Measurements from ENCODE around the gene NAP1L5.

NAP1L5 gene, protein sequence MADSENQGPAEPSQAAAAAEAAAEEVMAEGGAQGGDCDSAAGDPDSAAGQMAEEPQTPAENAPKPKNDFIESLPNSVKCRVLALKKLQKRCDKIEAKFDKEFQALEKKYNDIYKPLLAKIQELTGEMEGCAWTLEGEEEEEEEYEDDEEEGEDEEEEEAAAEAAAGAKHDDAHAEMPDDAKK

DNA sequence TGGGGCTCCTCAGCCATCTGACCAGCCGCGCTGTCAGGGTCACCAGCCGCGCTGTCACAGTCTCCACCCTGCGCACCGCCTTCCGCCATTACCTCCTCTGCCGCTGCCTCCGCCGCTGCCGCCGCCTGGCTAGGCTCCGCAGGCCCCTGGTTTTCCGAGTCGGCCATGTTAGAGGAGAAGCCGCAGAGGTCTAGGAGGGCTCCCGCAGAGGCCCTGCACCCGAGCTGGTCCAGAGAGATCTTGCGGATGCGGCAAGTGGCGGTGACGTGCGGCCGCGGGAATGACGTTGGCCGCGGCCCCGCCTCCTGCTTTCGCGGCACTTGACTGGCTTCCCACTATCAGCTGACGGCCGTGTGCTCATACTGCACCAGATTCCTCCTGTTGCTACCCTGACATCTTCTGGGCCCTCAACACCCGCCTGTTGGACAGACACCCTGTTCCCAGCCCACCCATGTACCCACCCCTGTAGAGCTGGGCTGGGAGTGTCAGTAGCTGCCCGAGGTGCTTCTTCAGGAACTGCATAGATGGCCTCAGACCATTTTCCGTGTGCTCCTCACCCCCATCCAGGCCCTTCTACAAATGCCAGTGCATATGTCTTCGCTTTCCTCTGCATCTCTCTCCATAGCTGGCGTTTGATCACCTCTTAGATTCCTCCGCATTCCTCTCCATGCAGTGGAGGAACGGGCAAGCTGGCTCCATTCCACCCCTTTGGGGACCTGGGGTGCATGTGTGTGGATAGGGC, at the start of gene NAP1L5:
Gene NAP1L5, minus strand, starts transcription at position 242 of the 742 bp plus-strand sequence. Its CDS starts 75 bp downstream, at position 167.
- DNase-seq = no peak

DNA sequence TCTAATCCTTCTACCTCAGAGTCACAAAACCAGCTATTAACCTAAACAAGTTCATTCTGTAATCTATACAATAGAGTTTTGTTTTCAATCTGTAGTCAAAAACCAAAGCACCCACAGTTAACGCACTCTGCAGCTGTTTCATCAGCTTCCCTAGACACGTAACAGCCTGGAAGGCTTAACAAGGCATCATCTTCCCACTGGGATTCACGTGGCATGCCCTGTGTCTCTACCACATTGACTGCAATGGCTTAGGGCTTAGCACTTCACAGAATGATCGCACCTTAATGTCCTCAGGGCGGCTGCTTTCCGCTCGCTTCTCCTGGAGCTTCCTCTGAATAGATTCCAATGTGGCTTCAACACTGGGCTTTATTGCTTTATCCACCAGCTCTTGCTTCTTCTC, 49.7 kb upstream of the NAP1L5 start:
- no peak for DNase-seq

DNA sequence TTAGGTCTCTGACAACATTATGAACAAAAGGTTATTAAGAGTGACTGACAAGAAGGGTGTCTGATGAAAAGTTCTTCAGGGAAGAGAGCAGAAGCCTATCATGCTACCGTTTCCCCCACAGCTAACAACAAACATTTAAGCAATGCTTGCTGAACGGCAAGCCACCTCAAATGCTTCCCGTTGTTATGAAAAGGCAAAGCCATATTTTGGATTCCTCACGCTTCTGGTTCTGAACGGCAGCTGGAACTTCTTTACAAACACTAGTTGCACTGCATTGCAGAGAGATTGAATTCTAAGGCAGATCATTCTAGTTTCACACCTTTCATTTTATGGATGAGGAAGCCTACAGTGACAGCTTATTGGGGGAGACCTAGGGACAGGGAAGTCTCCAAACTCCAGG, 48.6 kb upstream of the NAP1L5 start:
- no peak for DNase-seq

DNA sequence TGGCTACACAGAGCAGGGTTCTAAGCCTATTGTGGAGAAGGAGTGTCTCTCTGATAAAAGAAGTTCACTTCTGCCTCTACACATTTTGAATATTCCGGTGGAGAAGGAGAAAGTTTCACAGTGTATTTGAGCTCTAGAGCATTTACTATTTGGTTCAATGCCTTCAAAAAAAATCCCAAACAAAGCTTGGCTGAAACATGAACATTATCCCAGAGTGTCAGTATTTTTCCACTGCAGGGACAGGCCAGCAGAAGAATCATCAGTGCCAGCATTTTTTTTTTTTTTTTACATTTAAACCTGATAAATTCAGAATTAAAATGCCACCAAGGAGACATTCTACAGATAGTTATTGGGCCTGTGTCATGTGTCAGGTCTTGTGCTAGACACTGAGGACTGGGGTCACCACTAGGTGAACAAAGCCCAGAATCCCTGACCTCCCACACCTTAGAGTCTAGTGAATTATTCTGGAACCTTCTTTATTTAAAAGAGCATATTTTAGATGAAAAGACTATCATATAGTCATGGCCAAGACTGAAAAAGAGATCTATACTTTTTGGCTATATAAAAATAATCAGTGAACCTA, 48.0 kb upstream of the NAP1L5 start:
- no peak for DNase-seq

DNA sequence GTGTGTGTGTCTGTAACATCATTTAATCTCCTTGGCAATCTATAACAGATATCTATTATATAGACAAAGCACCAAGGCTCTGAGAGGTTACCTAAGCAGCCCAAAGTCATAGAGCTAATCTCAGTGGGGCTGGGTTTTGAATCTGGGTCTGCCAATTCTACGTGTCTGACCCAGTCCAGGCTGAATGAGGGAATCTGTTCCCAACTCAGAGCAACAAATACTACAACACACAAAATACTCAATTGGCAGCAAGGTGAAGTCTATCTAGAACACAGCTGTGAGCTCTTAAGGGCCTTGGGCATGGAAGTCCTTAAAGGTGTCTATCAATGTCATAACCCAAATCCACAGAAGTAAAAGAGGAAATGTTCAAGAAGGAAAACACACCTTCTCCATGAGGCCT, 47.5 kb upstream of the NAP1L5 start:
- no peak for DNase-seq

DNA sequence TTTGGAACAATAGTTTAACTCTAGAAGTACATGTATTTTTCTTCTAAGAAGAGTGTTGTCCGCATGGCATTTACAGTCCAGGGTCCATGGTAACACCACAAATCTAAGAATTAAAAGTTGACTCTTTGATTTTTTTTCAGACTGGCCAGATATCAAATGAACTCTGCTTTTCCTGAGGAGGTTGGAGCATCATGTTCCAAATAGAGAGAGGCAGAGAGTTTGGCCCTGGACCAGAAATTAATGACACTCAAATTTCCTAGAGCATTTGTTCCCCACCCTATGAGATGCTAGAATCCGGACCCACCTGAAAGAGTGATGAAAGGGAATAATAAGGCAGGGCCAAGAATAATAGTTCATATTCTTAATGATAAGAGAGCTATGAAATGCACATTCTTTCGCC, 47.0 kb upstream of the NAP1L5 start:
- peak; percentile 70 for DNase-seq

DNA sequence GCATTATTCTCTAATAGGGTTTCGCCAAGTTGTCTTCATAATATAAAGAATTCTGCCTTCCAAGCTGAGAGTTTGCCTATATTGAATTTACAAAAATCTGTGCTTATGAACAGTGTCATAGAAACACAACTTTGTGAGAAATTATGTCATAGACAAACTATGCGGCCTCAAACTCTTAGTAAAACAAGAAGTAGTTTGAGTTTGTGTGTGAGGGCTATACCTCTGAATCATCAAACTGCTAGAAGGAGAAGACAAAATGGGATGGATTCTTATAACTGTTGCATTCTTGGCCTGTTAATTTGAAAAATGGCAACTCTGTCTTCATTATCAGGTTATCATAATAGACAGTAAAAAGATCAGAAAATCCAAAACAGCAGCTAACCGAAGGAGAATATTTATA, 46.1 kb upstream of the NAP1L5 start:
- DNase-seq = no peak

DNA sequence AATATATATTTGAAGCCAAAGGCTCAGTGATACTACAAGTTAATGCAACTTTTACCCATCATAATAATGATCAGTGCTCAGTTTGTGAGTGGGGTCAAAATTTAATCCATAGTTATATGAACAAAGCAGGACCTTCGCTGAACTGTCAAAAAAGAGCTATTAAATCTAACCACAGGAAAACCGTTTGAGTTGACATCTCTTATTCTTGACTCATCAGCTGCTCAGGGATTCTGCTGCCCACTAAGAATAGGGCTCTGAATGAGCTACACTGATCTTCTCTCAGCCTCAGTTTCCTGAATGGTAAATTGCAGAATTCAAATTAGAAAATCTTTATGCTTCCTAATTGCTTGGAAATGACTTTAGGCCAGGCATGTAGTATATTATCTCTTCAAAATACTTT, 44.9 kb upstream of the NAP1L5 start:
- DNase-seq = no peak

DNA sequence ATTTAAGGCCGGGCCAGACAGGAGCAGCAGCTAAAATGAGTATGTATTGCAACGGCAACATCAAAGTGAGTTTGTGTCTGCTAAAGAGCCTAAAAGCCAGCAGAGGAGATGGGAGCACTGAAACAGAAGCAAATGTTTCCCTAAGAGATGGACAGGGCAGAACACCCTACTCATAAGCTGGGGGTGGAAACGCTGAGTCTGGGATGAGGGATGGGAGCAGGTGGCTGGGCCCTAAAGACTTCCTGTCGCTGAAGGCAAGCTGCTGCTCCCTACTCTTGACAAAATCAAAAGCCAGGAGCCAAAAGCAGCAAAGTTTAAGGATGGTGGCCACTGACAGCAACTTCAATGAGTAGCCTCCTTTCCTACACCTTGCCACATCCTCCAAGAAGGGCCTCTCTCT, 40.6 kb upstream of the NAP1L5 start:
- DNase-seq = no peak

DNA sequence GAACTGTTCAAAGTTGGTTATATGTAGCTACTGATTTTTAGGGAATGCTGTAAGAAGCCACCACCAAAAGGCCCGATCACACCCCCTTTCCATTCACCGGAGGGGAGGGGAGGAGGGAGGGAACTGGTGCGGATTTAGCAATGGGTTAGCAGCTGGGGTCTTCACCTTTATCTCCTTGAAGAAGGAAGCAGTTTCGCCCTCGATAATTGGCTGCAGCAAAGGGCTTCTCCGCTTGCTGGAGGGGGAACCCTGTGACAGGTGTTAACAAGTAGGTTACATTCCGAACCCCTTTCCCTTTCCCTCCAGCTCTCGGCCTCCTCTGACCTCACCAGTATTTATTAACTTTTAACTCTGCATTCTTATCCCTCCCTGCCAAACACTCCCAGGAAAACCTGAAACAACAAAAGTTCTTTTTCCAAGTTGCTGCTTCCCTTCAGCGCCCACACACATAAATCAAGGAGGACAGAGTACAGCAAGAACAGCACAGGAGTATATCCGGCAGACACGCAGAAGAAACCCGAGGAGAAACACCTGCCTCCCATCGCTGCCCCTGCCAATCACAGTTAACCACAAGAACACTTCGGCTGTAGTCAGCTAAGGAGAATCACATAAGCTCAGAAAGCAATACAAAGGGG, 39.8 kb upstream of the NAP1L5 start:
- peak; percentile 37 for DNase-seq

DNA sequence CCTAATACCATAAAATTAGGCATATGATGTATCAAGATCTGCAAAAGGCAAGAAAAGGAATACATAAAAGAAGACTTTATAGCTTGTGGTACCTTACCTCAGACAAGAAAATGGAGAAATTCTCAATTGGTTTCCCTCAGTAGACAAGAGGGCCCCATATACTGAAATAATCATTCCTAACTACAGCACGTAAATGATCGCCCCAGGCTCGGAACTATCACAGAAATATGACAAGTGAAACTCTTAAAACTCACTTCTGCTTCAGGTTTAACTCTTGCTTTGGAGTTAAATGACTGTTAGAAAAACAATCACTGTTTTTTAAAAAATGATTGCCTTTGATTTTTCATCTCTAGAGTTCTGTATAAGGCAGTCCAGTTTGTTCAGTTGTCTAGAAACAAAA, 38.6 kb upstream of the NAP1L5 start:
- no peak for DNase-seq

DNA sequence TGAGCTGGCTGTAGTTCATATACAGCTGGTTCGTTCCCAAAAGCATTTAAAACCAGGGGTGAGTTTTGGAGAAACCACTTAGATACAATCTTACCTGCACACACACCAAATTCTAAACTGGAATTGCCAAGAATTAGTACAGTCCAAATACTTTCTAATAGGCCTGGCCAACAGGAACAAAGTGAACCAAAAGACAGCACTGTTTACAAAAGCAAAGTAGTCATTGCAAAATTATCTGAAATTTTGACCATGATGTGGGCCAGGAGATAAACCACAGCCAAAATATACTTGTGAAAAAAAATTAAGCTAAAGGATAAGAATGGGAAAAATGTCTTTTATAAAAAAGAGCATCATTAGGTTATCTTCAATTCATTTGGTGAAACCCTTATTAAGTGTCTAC, 37.9 kb upstream of the NAP1L5 start:
- no peak for DNase-seq

DNA sequence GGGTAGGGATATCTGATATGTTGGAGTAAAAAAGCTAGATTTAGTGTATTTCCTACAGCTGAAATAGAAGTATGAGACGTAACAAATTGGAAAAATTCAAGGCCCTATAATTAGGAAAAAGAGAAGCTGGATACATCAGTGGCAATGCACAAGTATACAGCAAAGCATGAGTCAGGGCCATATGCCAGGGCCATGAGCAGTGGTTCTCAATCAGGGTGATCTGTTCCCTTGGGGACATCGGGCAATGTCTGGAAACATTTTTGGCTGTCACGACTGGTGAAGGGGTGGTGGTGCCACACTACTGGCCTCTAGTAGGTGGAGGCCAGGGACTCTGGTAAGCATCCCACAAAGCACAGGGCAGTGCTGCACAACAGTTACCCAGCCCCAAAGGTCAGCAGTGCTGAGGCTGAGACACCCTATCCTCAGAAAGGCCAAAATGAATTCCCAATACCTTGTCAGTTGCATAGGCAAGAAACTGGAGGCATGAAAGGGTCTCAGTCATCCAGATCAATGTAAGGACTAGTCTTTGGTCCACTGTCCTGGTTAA, 36.8 kb upstream of the NAP1L5 start:
- DNase-seq = no peak

DNA sequence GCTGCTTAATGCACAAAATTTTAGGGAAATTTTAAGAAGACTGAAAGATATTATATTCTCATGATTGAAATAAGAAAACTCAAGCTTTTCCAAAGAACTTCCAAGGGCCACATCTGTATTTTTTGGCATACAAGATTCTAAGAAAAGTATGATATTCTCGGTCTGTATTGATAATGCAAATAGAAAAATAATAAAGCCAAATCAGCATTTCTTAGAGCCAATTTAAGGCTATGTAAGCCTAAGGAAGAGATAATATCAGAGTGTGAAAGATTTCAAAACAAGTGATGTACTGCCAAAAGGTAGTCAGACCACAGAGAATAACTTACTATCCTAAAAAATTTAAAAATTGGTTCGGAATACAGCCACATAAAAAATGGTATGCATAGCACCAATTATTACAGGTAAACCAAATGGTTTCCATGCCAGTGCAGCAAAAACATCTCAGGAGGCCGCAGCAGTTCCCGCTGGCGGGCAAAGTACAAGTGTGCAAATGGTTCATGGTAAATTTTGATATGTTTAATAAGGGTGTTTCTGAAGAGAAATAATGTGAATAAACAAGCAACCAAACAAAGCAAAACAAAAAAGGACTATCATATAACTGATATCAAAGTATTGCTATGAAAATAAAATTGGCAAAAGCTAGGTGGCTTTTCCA, 35.2 kb upstream of the NAP1L5 start:
- DNase-seq = no peak

DNA sequence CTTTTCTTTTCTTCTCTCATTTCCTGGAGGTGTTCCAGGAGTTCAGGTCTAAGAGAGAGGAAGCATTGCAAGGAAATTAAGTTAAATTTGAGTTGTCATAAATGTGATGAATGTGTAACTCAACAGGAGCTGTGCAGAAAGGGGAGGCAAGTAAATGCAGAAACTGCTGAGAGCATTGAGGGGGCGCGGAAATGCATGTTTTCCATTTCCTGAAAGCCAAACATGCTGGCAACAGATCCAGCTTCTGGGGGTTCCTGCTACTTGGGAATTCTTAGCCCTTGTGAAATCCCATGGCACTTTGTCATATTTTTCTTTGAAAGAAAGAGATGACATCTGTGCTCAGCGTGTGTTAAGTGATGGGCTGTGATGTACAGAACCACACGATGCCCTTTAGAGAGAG, 33.8 kb upstream of the NAP1L5 start:
- DNase-seq = no peak

DNA sequence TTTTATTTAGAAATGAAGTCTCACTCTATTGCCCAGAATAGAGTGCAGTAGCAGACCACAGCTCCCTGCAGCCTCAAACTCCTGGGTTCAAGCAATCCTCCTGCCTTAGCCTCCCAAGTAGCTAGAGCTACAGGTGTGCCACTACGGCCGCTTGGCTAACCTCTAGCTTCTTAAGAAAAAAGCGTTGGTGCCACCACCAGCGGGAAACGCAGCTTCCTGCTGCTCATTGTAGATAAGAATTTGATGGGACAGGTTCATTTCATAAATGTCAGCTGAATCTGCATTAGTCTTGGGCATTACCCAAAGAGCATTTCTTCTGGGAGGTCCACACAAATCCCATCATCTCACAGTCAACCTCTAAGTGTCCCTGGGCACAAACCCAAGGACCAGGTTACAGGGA, 33.2 kb upstream of the NAP1L5 start:
- no peak for DNase-seq

DNA sequence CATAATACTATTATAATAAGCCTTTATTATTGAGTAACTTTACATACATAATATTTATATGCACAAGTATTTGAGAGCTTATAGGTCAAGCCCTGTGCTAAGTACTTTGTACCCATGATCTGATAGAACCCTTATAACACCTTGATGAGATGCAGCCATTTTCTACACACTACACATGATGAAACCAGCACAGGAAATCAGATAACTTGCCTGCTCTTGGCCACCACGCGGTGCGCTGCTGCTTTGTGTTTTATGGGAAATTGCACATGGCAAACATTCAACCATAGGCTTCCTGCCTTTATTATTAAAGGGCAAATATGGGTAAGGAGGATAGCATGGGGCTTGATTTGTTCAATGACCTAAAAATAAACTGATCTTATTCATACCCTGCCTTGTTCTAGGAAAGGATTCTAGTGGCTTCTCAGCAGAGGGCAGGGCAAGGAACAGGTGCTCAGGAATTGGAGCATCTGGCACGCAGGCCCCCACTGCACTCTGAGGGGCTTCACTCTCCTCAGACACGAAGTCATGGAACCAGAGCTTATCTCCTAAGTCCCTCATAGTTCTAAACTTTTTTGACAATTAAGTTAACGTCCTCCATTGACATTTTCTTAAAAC, 31.6 kb upstream of the NAP1L5 start:
- no peak for DNase-seq

DNA sequence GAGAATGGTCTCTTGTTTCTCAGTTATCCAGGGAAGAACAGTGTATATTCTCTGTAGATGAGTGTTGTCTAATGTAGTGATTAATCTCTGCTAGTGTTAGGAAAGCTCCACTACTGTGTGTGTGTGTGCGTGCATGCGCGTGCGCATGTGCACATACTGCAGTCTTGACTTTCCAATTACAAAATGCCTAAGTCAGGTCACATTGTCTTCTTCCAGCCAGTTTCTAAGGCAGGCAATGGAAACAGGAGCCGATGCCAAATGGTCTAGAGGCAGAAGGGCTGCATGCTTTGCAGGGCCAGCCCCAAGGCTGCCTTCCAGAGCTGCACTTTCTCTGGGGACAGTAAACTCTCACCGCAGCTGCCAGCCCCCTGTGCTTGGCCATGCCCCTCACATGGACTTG, 30.5 kb upstream of the NAP1L5 start:
- no peak for DNase-seq

DNA sequence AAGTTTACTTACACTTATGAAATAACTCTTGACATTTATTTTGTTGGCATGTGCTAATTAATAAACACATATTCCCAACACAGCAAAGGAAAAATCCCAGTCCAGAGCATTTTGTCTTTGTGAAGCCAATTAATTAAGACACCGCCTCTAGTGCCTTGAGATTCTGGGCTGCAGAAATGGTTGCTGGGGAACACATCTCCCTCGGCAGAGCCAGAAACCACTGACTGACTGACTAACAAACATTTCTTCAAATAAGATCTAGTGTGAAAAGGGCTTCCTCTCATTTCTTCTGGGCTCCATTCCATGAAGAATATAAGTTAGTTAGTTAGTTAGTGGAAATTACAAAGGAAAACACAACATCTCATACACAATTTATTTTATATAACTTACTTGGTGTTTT, 28.4 kb upstream of the NAP1L5 start:
- no peak for DNase-seq

DNA sequence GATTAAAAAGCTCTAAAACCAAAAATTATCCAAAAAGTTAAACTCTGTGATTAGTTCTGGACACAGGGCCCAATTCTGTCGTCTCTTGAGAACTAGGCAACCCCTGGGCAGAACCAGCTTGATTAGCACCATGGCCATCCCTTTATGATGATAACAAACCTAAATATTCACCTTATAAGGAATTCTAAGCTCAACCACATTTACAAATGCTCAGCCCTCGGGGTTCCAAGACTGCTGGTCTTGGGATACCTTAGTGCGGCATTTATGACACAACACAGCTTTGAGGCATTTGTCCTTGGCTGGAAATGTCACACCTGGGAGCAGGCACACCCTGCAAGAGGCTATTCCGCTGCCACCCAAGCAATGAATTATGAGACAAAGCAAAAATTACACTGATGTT, 27.5 kb upstream of the NAP1L5 start:
- DNase-seq = no peak

DNA sequence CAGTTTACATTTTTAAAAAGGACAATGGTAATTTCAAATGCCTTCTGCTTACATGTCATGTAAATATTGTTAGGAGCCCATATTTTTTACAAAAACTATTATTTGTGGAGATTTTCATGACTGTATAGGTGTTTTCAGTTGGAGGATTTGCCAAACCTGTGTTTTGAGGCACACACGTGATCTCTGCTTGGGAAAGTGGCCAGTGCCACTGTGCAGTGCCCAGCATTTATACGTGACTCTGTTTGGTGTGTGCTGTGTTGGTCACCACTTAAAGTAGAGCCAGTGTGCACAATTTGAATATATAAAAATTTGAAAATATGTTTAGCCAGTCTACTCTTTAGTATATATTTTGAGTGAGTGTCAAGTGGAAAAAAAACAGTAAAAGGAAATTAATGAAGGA, 26.8 kb upstream of the NAP1L5 start:
- no peak for DNase-seq

DNA sequence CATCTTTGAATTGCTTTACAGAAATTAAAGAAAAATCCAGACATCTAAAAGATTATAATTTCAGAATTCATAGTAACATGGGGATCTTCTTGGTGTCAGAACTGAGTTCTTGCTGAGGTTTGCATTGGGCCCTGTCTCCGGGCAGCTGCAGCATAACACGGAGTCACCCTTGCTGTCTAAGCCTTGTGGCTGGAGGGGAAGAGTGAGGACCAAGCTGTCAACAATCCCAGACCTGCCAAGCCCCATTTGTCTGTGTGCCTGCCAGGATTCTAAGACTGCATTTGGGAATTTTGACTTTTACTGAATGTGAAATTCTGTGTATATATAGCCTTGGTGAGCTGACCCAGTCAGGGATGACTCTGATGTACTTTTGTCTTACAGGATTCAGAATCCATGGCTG, 25.2 kb upstream of the NAP1L5 start:
- no peak for DNase-seq

DNA sequence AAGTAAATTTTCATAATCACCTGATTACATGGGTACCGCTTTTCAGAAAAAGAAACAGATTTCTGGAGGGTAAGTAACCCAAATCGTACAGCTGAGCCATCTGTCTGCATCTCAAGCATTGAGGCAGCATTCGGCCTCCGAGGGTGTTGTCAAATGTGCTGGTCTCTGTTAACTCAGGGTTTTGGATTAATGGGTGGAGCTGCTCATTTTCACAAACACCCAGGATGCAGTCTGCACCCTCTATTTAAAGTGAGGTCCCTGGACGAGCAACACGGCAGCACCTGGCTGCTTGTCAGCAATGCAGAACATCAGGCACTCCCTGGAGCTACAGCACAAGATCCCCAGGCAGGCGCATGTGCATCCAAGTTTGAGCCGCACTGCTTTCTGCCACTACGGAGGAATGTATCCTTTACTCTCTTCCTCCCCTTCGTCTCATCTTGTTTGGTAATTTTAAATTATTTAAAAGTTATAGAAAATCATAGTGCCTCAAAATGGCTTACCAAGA, 24.7 kb upstream of the NAP1L5 start:
- no peak for DNase-seq
